GM21528 (cell line): ENCODE measurements around the gene PALM3.

Experiments
- ATAC-seq: cut with Tn5 transposase; IDR thresholded peaks from one replicate; pipeline ENCODE4 v1.9.1; 2021; ENCODE audit warnings: mild to moderate bottlenecking, moderate library complexity; ENCODE audit not compliant: unreplicated experiment, low FRiP score

PALM3 gene

DNA sequence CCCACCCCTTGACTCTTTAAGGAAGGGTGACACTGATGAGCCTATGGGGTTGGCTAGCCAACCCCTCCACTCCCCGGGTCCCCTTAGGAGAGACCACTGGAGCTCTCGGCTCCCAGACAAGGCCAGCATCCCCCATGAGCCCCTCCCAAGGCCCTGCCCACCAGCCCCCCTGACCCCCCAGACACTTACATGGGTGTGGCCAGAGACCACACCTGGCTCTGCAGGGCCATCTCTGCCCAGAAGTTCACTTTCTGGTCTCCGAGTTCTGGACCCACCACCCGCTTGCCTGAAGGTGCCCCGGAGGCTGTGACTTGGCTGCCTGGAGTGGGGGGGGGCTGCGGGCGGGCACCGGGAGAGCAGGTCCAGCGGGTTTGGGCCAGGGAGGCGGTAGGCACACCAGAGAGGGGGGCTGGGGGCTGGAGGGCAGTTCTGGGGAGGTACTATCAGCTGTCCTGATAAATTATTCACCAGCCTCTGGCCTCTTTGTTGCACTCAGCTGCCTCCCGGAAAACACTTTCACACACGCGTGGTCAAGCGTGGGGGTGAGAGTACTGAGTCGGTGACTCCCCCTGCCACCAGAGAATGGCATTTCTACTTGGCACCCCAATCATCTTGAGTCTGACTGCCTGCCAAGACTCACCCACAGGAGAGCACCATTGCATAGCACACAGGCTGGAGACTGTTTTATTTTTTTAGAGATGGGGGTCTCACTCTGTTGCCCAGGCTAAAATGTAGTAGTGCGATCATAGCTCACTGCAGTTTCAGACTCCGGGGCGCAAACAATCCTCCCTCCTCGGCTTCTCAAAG is at the start of gene PALM3:
Gene PALM3 (minus strand): TSS at position 326 of the 807 bp plus-strand sequence. CDS start 96 bp downstream, at position 230.
- ATAC-seq, result no peak

- ATAC-seq, result no peak
Measured at GRCh38 chr19:14111486-14111885, 49.6 kb upstream of the PALM3 start.

DNA sequence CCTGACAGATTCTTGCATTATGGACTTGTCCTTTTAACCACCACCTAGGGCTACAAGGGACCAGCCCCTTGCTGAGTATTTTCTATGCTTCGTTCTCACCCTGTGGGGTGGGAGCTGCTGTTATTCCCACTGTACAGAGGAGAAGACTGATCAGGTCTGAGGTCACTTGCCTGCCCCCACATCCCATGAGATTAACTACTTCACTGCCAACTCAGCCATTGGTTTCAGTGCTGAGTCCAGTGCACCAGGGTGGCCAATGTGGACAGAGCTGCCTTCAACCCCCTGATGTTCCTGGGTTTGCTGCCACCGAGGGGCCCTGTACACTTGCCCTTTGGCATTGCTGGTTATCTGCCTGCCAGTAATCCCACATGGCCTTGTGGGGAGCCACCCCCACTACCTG is 48.8 kb upstream of the PALM3 start:
- no peak for ATAC-seq

- ATAC-seq, result no peak
Measured at GRCh38 chr19:14107581-14108461, 45.9 kb upstream of the PALM3 start.

GRCh38 chr19:14106840-14107239 is 45.0 kb upstream of the PALM3 start:
- no peak for ATAC-seq

GRCh38 chr19:14105680-14106079 is 43.8 kb upstream of the PALM3 start:
- ATAC-seq, result no peak

DNA sequence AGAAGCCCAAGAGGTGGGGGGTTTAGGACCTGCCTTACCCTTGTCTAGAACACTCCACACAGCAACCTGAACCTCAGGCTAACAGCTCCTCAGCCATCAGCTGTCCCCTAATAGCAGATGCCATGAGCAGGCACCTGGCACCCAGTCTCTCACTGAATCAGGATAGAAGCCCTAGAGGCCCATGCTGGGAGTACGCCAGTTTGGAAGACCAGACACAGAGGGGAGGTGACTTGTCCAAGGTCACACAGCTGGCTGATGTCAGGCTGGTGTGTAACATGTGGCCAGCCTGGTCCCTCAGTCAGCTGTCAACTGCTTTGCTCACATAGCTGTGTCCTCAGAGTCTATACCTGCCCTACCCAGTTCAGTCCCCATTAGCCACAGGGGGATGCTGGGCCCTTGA is 41.4 kb upstream of the PALM3 start:
- no peak for ATAC-seq

- no peak for ATAC-seq
Measured at GRCh38 chr19:14102756-14103155, 40.9 kb upstream of the PALM3 start.

- ATAC-seq, result no peak
Measured at GRCh38 chr19:14102102-14102696, 40.3 kb upstream of the PALM3 start.

DNA sequence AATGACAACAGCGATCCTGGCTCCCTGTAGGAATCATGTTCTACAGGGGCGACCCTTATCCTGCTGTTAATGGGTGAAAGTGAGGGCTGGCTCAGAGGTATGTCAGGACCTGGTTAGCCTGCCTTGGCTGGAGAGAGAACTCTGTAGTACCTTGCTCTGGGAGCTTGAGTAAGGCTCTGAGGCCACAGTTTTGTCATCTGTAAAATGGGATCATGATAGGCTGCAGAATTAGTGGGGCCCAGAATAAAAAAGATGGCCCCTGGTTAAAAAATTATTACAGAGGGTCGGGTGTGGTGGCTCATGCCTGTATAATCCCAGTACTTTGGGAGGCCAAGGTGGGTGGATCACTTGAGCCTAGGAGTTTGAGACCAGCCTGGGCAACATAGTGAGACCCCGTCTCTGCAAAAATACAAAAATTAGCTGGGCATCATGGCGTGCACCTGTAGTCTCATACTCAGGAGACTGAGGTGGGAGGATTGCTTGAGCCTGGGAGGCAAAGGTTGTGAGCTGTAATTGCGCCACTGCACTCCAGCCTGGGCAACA is 39.2 kb upstream of the PALM3 start:
- ATAC-seq, result no peak

DNA sequence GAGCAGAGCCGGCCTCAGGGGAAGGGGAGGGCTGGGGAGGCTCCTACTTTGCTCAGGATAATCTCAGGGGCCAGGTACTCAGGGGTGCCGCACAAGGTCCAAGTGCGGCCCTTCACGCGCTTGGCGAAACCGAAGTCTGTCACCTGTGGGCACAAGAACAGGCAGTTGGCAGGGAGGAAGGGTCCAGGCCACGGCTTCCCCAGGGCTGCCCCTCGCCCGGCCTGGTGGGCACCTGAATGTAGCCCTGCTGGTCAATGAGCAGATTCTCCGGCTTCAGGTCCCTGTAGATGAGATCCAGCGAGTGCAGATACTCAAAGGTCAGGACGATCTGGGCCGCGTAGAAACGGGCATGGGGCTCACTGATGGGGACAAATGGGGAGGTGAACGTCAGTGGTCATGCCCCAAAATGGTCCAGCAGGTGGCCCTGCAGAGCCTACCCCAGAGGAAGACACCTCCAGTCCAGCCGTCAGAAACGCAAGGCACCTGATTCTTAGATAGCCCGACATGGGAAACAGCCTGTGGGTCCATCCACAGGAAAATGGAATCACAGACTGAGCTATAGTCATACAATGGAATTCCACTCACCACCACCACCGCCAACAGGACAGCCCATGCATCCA is 35.8 kb upstream of the PALM3 start:
- ATAC-seq, result no peak

DNA sequence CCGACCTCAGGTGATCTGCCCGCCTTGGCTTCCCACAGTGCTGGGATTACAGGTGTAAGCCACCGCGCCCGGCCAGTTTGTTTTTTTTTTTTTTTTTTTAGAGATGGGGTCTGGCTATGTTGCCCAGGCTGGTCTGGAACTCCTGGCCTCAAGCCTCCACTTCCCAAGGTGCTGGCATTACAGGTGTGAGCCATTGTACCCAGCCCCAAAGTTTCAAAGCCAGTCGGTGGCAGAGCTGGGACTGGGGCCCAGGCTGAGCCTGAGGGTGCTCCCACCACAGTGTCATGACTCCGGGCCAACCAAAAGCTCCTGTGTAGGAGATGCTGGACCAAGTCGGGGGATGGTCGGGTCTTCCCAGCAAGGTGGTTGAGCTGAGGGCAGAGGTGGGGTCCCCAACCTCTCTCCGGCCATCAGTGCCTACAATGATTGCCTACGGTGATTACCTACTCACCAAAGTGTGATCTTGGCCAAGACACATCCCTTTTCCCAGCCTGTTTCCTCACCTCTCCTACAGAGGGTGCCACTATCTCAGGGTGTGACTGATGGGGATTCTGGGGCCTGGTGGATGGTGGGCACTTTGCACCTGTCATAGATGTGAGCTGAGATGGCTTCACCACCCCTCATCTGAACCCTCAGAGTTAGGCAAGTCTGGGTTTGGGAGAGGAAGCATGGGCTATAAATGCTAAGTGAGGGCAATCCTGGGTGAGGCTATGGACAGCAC is 34.6 kb upstream of the PALM3 start:
- no peak for ATAC-seq

GRCh38 chr19:14094854-14095253 is 33.0 kb upstream of the PALM3 start:
- no peak for ATAC-seq

- ATAC-seq, result no peak
Measured at GRCh38 chr19:14093117-14093823, 31.4 kb upstream of the PALM3 start.

DNA sequence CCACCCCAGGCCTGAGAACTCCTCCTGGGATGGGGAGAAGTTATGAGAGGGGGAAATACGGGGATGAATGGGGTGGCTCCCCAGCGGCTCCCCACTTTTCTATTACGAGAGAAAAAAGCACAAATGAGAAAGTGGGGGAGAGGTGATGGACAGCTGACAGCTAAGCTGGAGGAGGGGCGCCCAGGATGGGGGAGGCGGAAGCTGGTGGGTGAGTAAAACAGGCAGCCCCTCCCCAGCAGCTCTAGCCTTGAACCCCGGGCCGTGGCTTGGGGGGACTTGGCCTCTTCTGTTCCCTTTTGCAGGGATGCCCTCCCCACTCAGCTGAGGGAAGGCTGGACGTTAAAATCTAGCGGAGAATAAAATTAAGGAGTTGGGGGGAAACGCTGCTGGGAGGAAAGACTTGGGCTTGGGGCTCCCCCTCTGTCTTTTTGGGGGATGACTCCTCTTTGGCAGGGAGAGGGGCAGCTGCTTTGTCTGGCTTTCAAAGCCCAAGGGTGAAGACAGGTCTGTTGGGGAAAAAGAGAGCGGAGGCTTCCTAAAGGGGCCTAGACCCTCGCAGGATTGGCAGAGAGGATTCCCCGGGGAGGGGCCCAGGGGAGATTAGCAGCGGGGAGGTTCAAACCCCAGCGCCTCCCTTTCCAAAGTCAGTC is 30.1 kb upstream of the PALM3 start:
- ATAC-seq, result peak; percentile 20

- peak; percentile 49 for ATAC-seq
Measured at GRCh38 chr19:14091081-14091812, 29.4 kb upstream of the PALM3 start.

- ATAC-seq, result peak; percentile 29
Measured at GRCh38 chr19:14090509-14091080, 28.7 kb upstream of the PALM3 start, which contains the start of gene SAMD1. TSS of gene SAMD1 (minus strand) at chr19:14090751.
